Memory B cell (primary cell): ENCODE data around the gene IVNS1ABP.
"Not testable (repeated sequence)": the region's sequence is repeated elsewhere in the genome, so short reads cannot be mapped to it uniquely, and the experiment has no call there.

Experiments used
- ATAC-seq: fragments of 150-1000 bp; cut with Tn5 transposase; 2 replicates; pipeline ENCODE4 v1.10.0; 2021; ENCODE audit warnings: low read depth, mild to moderate bottlenecking, moderate library complexity
- DNase-seq, 2 donors: peaks; one replicate each; pipeline ENCODE4 v3.0.0; 2022; ENCODE audit warnings: low spot score in 2 of 2
- H3K27ac Mint-ChIP-seq: one replicate; pipeline ENCODE4 v1.8.0; 2022; ENCODE audit warnings: mild to moderate bottlenecking, moderate library complexity, mixed read lengths
- H3K27me3 Mint-ChIP-seq: one replicate; pipeline ENCODE4 v1.8.0; 2022; ENCODE audit warnings: mixed read lengths
- H3K36me3 Mint-ChIP-seq: one replicate; pipeline ENCODE4 v1.8.0; 2022; ENCODE audit warnings: mild to moderate bottlenecking, mixed read lengths
- H3K4me1 Mint-ChIP-seq: one replicate; pipeline ENCODE4 v1.8.0; 2022; ENCODE audit warnings: mixed read lengths
- H3K4me3 Mint-ChIP-seq: one replicate; pipeline ENCODE4 v1.8.0; 2022; ENCODE audit warnings: mild to moderate bottlenecking, moderate library complexity, mixed read lengths
- H3K9me3 Mint-ChIP-seq: one replicate; pipeline ENCODE4 v1.8.0; 2022; ENCODE audit warnings: mixed read lengths

The IVNS1ABP gene

GRCh38 chr1:185317034-185317885 lies at the start of gene IVNS1ABP:
TSS of gene IVNS1ABP (minus strand) at chr1:185317243. CDS start at chr1:185309493, 7,750 bp downstream.
- Mint-ChIP-seq H3K9me3 (no peaks in the 10 kb centered on the region), H3K27ac (peak within 1 kb of the TSS; percentile 98), H3K36me3 (peaks cover 2% of the 10 kb centered on the region), H3K27me3 (no peaks in the 10 kb centered on the region), H3K4me3 (peak within 1 kb of the TSS; percentile 100), H3K4me1 (peaks cover 30% of the 10 kb centered on the region)
- peak; percentile 65 for ATAC-seq
- peak; percentile 90 to 94 for DNase-seq

- Mint-ChIP-seq H3K9me3 (peaks cover 10% of the 10 kb centered on the region), H3K36me3 (peaks cover 3% of the 10 kb centered on the region), H3K27ac (no peak overlapping the region), H3K27me3 (no peaks in the 10 kb centered on the region), H3K4me1 (peaks cover 20% of the 10 kb centered on the region), H3K4me3 (no peak overlapping the region)
- DNase-seq (no peak), ATAC-seq (no peak)
Observed at GRCh38 chr1:185365951-185366350, 48.9 kb upstream of the IVNS1ABP start.

DNA sequence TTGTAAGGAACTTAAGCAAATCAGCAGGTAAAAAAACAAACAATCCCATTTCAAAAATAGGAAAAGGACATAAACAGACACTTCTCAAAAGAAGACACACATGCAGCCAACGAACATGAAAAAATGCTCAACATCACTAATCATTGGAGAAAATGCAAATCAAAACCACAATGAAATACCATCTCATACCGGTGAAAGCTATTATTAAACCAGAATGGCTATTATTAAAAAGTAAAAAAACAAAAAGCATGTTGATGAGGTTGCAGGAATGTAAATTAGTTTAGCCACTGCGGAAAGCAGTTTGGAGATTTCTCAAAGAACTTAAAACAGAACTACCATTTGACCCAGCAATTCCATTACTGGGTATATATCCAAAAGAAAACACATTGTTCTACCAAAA lies 47.5 kb upstream of the IVNS1ABP start:
- not testable (repeated sequence) for H3K4me3 Mint-ChIP-seq
- ATAC-seq = peak; percentile 52

DNA sequence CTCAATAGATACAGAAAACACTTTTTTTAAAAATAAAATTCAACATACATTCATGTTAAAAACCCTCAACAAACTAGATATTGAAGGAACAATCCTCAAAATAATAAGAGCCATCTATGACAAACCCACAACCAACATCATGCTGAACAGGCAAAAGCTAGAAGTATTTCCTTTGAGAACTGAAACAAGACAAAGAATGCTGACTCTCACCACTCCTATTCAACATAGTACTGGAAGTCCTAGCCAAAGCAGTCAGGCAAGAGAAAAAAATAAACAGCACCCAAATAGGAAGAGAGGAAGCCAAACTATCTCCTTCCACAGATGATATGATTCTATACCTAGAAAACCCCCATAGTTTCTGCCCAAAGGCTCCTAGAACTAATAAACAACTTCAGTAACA lies 46.2 kb upstream of the IVNS1ABP start:
- Mint-ChIP-seq H3K27me3 (peaks cover 4% of the 10 kb centered on the region), H3K4me1 (peaks cover 19% of the 10 kb centered on the region), H3K27ac (no peak overlapping the region), H3K9me3 (peaks cover 11% of the 10 kb centered on the region), H3K4me3 (no peak overlapping the region), H3K36me3 (peaks cover 4% of the 10 kb centered on the region)
- ATAC-seq (no peak), DNase-seq (no peak)

More for the DNA sequence above, 47.5 kb upstream of the IVNS1ABP start:
- H3K36me3 Mint-ChIP-seq, H3K27me3 Mint-ChIP-seq, DNase-seq, H3K27ac Mint-ChIP-seq: not testable (repeated sequence)
- Mint-ChIP-seq H3K9me3 (peaks cover 11% of the 10 kb centered on the region), H3K4me1 (peaks cover 20% of the 10 kb centered on the region)

DNA sequence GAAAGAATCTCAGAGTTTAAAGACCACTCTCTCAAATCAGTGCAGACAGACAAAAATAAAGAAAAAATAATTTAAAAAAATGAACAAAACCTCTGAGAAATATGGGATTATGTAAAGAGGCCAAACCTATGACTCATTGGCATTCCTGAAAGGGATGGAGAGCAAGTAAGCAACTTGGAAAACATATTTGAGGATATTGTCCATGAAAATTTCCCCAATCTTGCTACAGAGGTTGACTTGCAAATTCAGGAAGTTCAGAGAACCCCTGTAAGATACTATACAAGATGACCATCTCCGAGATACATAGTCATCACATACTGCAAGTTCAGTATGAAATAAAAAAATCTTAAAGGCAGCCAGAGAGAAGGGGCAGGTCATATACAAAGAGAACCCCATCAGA lies 43.7 kb upstream of the IVNS1ABP start:
- Mint-ChIP-seq H3K27ac (no peak overlapping the region), H3K36me3 (peaks cover 4% of the 10 kb centered on the region), H3K9me3 (peaks cover 11% of the 10 kb centered on the region), H3K4me3 (no peak overlapping the region), H3K27me3 (peaks cover 4% of the 10 kb centered on the region), H3K4me1 (peaks cover 19% of the 10 kb centered on the region)
- ATAC-seq (no peak), DNase-seq (no peak)

GRCh38 chr1:185358957-185359356 lies 41.9 kb upstream of the IVNS1ABP start:
- Mint-ChIP-seq H3K27me3 (peaks cover 4% of the 10 kb centered on the region), H3K4me3 (no peak overlapping the region), H3K9me3 (peaks cover 11% of the 10 kb centered on the region), H3K36me3 (peaks cover 4% of the 10 kb centered on the region), H3K4me1 (peaks cover 13% of the 10 kb centered on the region), H3K27ac (no peak overlapping the region)
- ATAC-seq (no peak), DNase-seq (no peak)

- H3K27me3 Mint-ChIP-seq = peaks cover 4% of the 10 kb centered on the region
- ATAC-seq = no peak
- H3K27ac Mint-ChIP-seq = no peak overlapping the region
- no peak overlapping the region for H3K4me3 Mint-ChIP-seq
- peaks cover 1% of the 10 kb centered on the region for H3K9me3 Mint-ChIP-seq
- H3K4me1 Mint-ChIP-seq = peaks cover 7% of the 10 kb centered on the region
- DNase-seq = no peak
- H3K36me3 Mint-ChIP-seq = peaks cover 1% of the 10 kb centered on the region
Observed at GRCh38 chr1:185355947-185356346, 38.9 kb upstream of the IVNS1ABP start.

DNA sequence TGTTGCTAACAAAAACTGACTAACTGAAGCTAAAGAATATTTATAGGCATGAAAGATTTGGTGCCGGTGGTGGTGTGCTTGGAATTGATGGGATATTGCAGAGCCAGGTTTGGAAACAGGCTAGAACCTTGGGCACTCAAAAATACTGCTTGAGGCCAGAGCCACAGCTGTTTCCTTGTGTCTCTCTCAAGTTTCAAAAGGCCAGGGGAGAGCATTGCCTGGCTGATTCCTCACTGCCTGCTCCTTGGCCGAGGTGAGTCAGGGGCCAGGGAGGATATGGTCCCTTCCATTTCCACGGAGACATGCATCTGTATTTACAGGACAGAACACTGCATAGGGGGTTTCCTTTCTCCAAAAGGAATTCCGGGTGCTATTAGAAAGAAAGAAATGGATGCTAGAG lies 36.1 kb upstream of the IVNS1ABP start:
- H3K27ac Mint-ChIP-seq = no peak overlapping the region
- no peak overlapping the region for H3K4me3 Mint-ChIP-seq

GRCh38 chr1:185351734-185352466 lies 34.9 kb upstream of the IVNS1ABP start:
- H3K9me3 Mint-ChIP-seq = no peaks in the 10 kb centered on the region
- no peaks in the 10 kb centered on the region for H3K27me3 Mint-ChIP-seq
- no peak overlapping the region for H3K27ac Mint-ChIP-seq
- no peaks in the 10 kb centered on the region for H3K36me3 Mint-ChIP-seq
- peaks cover 5% of the 10 kb centered on the region for H3K4me1 Mint-ChIP-seq
- no peak for DNase-seq
- no peak overlapping the region for H3K4me3 Mint-ChIP-seq
- no peak for ATAC-seq

More for the DNA sequence above, 36.1 kb upstream of the IVNS1ABP start:
- ATAC-seq (no peak), DNase-seq (no peak)
- Mint-ChIP-seq H3K9me3 (no peaks in the 10 kb centered on the region), H3K4me1 (peaks cover 4% of the 10 kb centered on the region), H3K36me3 (no peaks in the 10 kb centered on the region), H3K27me3 (no peaks in the 10 kb centered on the region)

GRCh38 chr1:185350027-185350442 lies 33.0 kb upstream of the IVNS1ABP start:
- Mint-ChIP-seq H3K27me3 (no peaks in the 10 kb centered on the region), H3K4me3 (no peak overlapping the region), H3K36me3 (no peaks in the 10 kb centered on the region), H3K4me1 (peaks cover 16% of the 10 kb centered on the region), H3K27ac (no peak overlapping the region), H3K9me3 (no peaks in the 10 kb centered on the region)
- DNase-seq = no peak
- no peak for ATAC-seq

DNA sequence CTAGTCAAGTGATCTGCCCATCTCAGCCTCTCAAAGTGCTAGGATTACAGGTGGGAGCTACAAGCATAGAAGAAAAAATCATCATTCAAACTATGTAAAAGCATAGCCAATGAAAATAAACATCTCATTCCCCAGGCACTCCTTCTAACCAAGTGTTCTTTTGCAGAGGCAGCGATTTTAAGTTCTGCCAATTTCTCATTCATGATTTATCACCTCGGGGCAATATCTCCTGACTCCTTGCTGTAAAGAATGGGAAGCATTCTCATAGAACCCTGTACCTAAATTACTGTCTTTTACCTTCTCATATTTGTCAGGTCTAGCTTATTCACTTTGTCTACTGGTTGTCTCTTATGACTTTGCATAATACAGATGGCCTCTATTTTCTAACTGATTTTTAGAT lies 32.5 kb upstream of the IVNS1ABP start:
- H3K9me3 Mint-ChIP-seq = no peaks in the 10 kb centered on the region
- H3K36me3 Mint-ChIP-seq = no peaks in the 10 kb centered on the region
- H3K27ac Mint-ChIP-seq = no peak overlapping the region
- no peaks in the 10 kb centered on the region for H3K27me3 Mint-ChIP-seq
- no peak overlapping the region for H3K4me3 Mint-ChIP-seq
- ATAC-seq (no peak), DNase-seq (no peak)
- H3K4me1 Mint-ChIP-seq = peaks cover 16% of the 10 kb centered on the region

- H3K4me3 Mint-ChIP-seq = no peak overlapping the region
Observed at GRCh38 chr1:185348985-185349384, 31.9 kb upstream of the IVNS1ABP start.

GRCh38 chr1:185348296-185348695 lies 31.3 kb upstream of the IVNS1ABP start:
- Mint-ChIP-seq H3K27me3 (no peaks in the 10 kb centered on the region), H3K36me3 (no peaks in the 10 kb centered on the region), H3K4me3 (no peak overlapping the region), H3K27ac (no peak overlapping the region), H3K9me3 (no peaks in the 10 kb centered on the region), H3K4me1 (peaks cover 19% of the 10 kb centered on the region)
- no peak for ATAC-seq
- no peak for DNase-seq

More at GRCh38 chr1:185348985-185349384, 31.9 kb upstream of the IVNS1ABP start:
- DNase-seq (no peak), ATAC-seq (no peak)
- no peak overlapping the region for H3K27ac Mint-ChIP-seq
- no peaks in the 10 kb centered on the region for H3K27me3 Mint-ChIP-seq
- no peaks in the 10 kb centered on the region for H3K36me3 Mint-ChIP-seq
- H3K9me3 Mint-ChIP-seq = no peaks in the 10 kb centered on the region
- peaks cover 19% of the 10 kb centered on the region for H3K4me1 Mint-ChIP-seq
